ENCODE data around the gene CADM1. TPM values are rescaled to one million over a fixed set of nuclear protein-coding genes. Genes with fewer than 3 reads are reported as not detected.

CADM1 gene
- total and polyA plus RNA-seq, 2 experiments from 2014 or later: 16.5 to 18.0 TPM

GRCh38 chr11:115357066-115357465 is 147.1 kb downstream of the CADM1 start:
- Histone ChIP-seq H2AFZ (no peak overlapping the region), H3K9me2 (ENCODE audit: insufficient read depth) (no peaks in the 10 kb centered on the region), H3K27me3 (ENCODE audit: insufficient read depth) (no peaks in the 10 kb centered on the region), H3K27ac (ENCODE audit: low read depth) (no peak overlapping the region), H3F3A (replicated peaks; ENCODE audit: low read depth) (no peaks in the 10 kb centered on the region), H3K36me3 (ENCODE audit: insufficient read depth) (no peaks in the 10 kb centered on the region), H3K79me2 (replicated peaks; ENCODE audit: insufficient read depth) (no peaks in the 10 kb centered on the region), H3K4me2 (no peak overlapping the region), H4K20me1 (replicated peaks; ENCODE audit: insufficient read depth) (0 out of 2 replicates have a peak, but pooled peaks cover 4% of the 10 kb centered on the region), H3K4me3 (no peak overlapping the region), H3K4me1 (ENCODE audit: insufficient read depth) (no peaks in the 10 kb centered on the region)
- Mint-ChIP-seq H3K36me3 (ENCODE audit: low read depth) (no peaks in the 10 kb centered on the region), H3K4me1 (no peaks in the 10 kb centered on the region), H3K27me3 (ENCODE audit: insufficient read depth, low read depth, poor library complexity) (no peaks in the 10 kb centered on the region), H3K9me3 (no peaks in the 10 kb centered on the region), H3K27ac (no peak overlapping the region), H3K4me3 (no peak overlapping the region)
- ATAC-seq: no peak
- DNase-seq (ENCODE audit: low spot score): no peak
- no peak for TF ChIP-seq EZH2phosphoT487 (IDR thresholded peaks at IDR 0.05; ENCODE audit: unreplicated experiment)
- no peak for TF ChIP-seq JUNB (IDR thresholded peaks at IDR 0.05; ENCODE audit: unreplicated experiment)
- TF ChIP-seq CREB1 (CRISPR knock-in tag; IDR thresholded peaks at IDR 0.05; ENCODE audit: low read depth): no peak
- no peak for TF ChIP-seq ZNF331 (CRISPR knock-in tag; IDR thresholded peaks at IDR 0.05; ENCODE audit: low read depth)
- TF ChIP-seq STAT1 (IDR thresholded peaks at IDR 0.05; ENCODE audit: unreplicated experiment): no peak
- TF ChIP-seq ZNF114 (CRISPR knock-in tag; IDR thresholded peaks at IDR 0.05): no peak
- TF ChIP-seq, protein P1, sequence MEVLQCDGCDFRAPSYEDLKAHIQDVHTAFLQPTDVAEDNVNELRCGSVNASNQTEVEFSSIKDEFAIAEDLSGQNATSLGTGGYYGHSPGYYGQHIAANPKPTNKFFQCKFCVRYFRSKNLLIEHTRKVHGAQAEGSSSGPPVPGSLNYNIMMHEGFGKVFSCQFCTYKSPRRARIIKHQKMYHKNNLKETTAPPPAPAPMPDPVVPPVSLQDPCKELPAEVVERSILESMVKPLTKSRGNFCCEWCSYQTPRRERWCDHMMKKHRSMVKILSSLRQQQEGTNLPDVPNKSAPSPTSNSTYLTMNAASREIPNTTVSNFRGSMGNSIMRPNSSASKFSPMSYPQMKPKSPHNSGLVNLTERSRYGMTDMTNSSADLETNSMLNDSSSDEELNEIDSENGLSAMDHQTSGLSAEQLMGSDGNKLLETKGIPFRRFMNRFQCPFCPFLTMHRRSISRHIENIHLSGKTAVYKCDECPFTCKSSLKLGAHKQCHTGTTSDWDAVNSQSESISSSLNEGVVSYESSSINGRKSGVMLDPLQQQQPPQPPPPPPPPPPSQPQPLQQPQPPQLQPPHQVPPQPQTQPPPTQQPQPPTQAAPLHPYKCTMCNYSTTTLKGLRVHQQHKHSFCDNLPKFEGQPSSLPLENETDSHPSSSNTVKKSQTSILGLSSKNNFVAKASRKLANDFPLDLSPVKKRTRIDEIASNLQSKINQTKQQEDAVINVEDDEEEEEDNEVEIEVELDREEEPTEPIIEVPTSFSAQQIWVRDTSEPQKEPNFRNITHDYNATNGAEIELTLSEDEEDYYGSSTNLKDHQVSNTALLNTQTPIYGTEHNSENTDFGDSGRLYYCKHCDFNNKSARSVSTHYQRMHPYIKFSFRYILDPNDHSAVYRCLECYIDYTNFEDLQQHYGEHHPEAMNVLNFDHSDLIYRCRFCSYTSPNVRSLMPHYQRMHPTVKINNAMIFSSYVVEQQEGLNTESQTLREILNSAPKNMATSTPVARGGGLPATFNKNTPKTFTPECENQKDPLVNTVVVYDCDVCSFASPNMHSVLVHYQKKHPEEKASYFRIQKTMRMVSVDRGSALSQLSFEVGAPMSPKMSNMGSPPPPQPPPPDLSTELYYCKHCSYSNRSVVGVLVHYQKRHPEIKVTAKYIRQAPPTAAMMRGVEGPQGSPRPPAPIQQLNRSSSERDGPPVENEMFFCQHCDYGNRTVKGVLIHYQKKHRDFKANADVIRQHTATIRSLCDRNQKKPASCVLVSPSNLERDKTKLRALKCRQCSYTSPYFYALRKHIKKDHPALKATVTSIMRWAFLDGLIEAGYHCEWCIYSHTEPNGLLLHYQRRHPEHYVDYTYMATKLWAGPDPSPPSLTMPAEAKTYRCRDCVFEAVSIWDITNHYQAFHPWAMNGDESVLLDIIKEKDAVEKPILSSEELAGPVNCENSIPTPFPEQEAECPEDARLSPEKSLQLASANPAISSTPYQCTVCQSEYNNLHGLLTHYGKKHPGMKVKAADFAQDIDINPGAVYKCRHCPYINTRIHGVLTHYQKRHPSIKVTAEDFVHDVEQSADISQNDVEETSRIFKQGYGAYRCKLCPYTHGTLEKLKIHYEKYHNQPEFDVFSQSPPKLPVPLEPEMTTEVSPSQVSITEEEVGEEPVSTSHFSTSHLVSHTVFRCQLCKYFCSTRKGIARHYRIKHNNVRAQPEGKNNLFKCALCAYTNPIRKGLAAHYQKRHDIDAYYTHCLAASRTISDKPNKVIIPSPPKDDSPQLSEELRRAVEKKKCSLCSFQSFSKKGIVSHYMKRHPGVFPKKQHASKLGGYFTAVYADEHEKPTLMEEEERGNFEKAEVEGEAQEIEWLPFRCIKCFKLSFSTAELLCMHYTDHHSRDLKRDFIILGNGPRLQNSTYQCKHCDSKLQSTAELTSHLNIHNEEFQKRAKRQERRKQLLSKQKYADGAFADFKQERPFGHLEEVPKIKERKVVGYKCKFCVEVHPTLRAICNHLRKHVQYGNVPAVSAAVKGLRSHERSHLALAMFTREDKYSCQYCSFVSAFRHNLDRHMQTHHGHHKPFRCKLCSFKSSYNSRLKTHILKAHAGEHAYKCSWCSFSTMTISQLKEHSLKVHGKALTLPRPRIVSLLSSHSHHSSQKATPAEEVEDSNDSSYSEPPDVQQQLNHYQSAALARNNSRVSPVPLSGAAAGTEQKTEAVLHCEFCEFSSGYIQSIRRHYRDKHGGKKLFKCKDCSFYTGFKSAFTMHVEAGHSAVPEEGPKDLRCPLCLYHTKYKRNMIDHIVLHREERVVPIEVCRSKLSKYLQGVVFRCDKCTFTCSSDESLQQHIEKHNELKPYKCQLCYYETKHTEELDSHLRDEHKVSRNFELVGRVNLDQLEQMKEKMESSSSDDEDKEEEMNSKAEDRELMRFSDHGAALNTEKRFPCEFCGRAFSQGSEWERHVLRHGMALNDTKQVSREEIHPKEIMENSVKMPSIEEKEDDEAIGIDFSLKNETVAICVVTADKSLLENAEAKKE (CRISPR knock-in tag; IDR thresholded peaks at IDR 0.05): no peak
- TF ChIP-seq, protein P2, sequence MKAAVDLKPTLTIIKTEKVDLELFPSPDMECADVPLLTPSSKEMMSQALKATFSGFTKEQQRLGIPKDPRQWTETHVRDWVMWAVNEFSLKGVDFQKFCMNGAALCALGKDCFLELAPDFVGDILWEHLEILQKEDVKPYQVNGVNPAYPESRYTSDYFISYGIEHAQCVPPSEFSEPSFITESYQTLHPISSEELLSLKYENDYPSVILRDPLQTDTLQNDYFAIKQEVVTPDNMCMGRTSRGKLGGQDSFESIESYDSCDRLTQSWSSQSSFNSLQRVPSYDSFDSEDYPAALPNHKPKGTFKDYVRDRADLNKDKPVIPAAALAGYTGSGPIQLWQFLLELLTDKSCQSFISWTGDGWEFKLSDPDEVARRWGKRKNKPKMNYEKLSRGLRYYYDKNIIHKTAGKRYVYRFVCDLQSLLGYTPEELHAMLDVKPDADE (IDR thresholded peaks at IDR 0.05): no peak
- TF ChIP-seq REST (IDR thresholded peaks at IDR 0.05; ENCODE audit: unreplicated experiment): no peak
- no peak for TF ChIP-seq CTCF (conservative IDR thresholded peaks at IDR 0.05; ENCODE audit: low read depth in 2 of 2)
- no peak for TF ChIP-seq POLR2AphosphoS5 (IDR thresholded peaks at IDR 0.05; ENCODE audit: low read depth)
- no peak for TF ChIP-seq NANOG (IDR thresholded peaks at IDR 0.05; ENCODE audit: borderline replicate concordance)
- TF ChIP-seq EZH2 (IDR thresholded peaks at IDR 0.05; ENCODE audit: low read depth, unreplicated experiment): no peak
